DMS114 treated with DMSO at 0.1 percent for 48 hours (cell line): Measurements from ENCODE around the gene GSK3B.

Experiments
- DNase-seq: peaks from one replicate; lab custom pipeline; 2025; ENCODE audit not compliant: unreplicated experiment; lab: John Stamatoyannopoulos, UW

The GSK3B gene

DNA sequence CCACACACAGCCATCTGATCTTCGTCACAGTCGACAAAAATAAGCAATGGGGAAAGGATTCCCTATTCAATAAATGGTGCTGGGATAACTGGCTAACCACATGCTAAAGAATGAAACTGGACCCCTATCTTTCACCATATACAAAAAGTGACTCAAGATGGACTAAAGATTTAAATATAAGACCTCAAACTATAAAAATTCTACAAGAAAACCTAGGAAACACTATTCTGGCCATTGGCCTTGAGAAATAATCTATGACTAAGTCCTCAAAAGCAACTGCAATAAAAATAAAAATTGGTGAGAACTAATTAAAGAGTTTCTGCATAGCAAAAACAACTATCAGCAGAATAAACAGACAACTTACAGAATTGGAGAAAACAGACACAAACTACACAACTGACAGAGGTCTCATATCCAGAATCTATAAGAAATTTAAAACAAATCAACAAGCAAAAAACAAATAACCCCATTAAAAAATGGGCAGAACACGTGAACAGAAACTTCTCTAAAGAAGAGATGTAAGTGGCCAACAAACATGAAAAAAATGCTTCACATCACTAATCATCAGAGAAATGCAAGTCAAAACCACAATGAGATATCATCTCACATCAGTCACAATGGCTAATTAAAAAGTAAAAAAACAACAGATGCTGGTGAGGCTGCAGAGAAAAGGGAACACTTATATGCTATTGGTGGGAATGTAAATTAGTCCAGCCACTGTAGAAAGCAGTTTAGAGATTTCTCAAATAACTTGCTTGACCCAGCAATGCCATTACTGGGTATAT is 208.3 kb downstream of the GSK3B start:
- DNase-seq = no peak

DNA sequence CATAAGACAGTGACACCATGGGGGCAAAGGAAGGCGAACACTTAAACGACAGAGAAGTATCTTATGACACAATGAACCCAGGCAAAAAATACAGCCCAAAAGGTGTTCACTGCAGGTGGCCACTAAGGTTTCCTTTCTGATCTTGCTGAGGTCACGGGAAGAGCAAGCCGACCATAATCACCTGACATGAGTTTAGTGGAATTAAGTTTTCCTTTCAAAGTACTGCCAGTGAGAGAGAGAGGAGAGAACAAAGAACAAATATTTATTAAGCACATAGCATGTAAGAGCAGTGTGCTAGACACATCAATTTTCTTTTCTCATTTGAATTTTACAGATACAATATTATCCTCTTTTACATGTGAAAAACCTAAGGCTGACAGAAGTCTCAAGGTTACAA is 210.1 kb downstream of the GSK3B start:
- no peak for DNase-seq

GRCh38 chr3:119883461-119884160 is 210.6 kb downstream of the GSK3B start:
- DNase-seq = no peak

GRCh38 chr3:119880966-119881365 is 213.3 kb downstream of the GSK3B start:
- no peak for DNase-seq

GRCh38 chr3:119873646-119874045 is 220.6 kb downstream of the GSK3B start:
- DNase-seq = no peak

DNA sequence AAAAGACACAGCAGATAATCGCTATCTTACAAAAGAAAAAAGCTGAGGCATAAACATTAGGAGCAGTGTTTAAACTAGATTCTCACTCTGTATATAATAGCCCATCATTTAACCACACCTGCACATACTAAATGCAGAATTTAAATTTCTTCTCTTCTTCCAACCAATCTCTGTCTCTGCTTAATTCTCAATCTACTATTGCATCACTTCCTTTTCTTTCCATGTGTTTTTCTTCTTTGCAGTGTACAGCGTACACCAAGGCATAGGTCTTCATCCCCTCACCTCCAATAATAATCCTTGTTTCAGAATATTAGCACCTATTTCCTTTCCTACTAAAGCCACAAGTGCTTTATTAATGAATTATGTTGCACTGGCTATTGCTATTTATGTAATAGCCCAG is 221.5 kb downstream of the GSK3B start:
- no peak for DNase-seq

- DNase-seq = no peak
Measured at GRCh38 chr3:119871571-119871970, 222.7 kb downstream of the GSK3B start.

- DNase-seq = no peak
Measured at GRCh38 chr3:119870512-119870911, 223.7 kb downstream of the GSK3B start.

DNA sequence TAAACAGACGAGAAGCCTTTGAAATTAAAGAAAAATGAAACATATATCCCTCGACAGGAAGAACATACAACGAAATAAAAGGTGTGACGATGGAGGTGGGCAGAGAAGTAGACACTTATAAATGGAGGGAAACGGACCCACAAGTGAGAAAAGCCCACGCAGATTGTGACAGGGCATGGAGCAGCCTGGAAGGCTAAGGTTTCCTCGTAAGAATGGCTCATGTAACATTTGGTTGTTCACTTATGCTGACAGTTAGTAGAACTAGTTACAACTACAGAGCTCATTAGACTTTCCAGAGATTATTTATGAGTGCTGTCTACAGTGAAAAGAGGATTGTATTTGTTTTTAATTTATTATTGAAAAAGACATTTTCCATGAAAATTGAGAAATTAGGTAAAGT is 229.8 kb downstream of the GSK3B start:
- no peak for DNase-seq

GRCh38 chr3:119862616-119863015 is 231.6 kb downstream of the GSK3B start:
- no peak for DNase-seq

DNA sequence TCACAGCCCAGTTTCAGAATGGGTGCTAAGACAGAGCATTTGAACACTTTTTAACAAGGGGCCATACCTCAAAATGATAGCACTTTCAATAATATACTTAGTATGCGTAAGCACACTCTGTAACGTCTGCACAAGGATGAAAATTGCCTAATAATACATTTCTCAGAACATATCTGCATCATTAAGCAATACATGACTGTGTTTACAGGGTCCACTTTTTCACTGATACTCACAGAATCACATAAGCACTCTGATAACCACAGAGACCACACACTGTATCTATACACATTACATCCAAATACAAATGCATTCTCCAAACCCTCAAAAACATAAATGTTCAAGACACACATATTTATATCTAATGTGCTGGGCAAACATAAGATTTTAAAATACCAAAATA is 232.6 kb downstream of the GSK3B start:
- DNase-seq = no peak

- no peak for DNase-seq
Measured at GRCh38 chr3:119859728-119860127, 234.5 kb downstream of the GSK3B start.

DNA sequence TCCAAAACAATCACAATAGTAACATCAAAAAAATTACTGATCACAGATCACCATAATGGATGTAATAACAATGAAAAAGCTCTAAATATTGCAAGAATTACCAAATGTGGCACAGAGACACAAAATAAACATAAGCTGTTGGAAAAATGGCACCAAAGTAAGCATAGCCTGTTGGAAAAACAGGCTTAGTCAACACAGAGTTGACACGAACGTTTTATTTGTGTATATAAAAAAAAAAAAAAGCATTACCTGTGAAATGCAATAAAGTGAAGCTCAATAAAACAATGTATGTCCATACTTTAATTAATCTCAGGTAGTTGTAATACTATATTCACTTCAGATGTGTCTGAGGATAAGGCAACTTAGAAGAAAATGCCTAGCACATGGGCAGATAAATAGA is 235.3 kb downstream of the GSK3B start:
- DNase-seq = no peak

DNA sequence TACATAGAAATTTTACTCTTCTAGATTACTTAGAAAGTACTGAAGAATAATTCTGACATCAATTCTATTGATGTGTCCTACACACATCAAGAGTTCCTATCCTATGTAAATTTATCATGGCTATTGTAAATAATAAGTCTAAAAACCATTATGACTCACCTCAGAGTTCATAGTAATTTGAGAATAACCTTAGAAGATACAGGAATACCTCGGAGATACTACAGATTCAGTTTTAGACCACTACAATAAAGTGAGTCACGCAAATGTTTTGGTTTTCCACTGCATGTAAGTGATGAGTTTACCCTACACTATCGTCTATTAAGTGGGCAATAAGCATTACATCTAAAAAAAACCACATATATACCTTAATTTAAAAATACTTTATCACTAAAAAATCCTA is 237.6 kb downstream of the GSK3B start:
- DNase-seq = no peak

DNA sequence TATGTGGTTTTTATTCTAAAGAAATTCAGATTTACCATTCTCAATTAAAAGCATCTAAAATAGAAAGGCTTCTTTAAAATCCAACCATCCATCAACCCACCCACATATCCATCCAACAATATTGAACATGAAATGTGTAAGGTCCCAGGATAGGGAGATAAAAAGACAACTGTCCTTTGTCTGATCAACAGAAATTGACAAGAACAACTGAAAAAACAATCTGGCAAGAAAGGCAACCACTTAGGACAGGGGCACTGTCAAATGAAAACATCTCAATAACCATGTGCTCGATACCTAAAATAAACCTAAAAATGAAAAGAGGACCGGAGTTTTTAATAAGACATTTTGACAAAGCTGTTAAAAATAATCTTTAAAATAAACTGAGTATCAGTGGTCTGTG is 245.1 kb downstream of the GSK3B start:
- DNase-seq = no peak

DNA sequence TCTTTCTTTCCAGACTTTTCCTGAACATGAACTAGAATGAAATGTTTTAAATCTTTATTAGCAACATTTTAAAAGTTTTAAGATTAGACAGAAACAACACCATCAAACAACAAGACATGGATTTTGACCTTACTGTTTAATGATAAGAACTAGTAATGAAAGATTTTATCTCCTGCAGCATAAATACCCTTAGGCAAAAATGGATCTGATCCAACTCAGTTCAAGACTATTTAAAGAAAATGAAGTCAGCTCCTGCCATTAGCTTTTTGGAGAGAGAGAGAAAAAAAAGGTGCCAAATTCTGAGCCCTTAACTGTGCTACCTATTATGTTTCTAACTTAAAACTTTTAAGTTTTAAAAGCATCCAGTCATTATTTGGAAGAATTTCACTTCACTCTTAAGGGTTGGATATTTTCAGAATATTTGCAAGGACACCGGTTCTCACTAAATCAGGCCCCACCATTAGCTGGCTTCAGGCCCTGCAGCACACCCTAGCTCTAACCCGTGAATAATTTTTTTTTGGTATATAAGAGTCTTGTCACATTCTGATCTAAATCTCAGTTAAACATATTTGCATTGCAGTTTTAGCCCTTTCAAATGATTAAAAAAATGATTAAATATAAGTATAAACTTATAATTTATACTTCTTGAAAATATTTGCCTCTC is 252.3 kb downstream of the GSK3B start:
- no peak for DNase-seq

DNA sequence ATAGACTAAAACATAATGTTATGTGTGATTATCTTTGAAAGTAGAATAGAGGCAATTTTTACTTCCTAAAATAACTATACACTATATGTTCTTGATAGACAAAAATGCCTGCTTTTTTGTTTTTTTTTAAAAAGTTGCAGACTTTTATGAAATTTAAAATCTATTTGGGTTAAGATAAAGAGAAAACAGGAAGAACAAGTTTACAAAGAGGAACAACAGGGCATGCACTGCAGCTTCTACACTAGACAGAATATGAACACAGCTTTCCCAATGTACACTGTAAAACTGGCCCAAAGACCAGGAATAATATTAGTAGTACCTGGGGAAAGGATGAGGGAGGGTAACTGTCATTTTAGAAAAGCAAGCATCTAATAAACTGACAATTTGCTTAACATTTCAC is 258.7 kb downstream of the GSK3B start:
- DNase-seq = no peak

- DNase-seq = no peak
Measured at GRCh38 chr3:119834754-119835370, 259.4 kb downstream of the GSK3B start.

GRCh38 chr3:119831941-119832371 is 262.3 kb downstream of the GSK3B start:
- no peak for DNase-seq

DNA sequence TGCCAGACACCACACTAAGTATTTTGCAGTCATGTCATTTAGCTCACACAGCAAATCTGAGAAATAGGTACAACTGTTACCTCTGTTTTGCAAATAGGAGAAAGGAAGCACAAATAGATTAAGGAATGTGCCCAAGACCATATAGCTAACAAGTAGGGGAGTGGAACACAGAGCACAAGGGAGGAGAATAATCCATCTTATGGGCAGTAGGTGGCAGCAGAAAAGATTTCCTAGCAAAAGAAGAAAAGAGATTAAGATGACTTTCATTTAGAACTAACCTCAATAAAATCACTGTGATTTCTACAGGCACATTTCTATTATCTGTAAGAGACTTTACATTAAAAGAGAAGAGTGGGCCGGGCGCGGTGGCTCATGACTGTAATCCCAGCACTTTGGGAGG is 263.2 kb downstream of the GSK3B start:
- peak; percentile 9 for DNase-seq

DNA sequence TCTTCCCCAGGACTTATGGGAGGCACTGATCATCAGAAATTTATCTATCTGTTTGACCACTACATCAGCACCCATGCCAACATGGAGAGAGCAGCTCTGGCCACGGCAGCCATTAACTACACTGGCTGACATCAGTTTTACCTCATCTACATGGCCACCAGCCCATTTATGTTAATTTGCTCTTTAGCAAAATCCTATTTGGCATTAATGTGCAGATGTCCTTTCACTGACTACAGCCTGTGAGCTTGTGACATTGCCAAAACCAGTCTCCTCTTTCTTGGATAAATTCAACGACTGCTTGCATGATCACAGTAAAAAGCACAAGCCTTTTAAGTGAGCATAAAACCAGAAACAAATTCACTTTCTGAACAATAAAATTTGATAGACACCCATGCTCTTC is 264.8 kb downstream of the GSK3B start:
- no peak for DNase-seq
